Measurements from ENCODE around the gene TBCEL.
"Not testable (repeated sequence)": the region's sequence is repeated elsewhere in the genome, so short reads cannot be mapped to it uniquely, and the experiment has no call there.

TBCEL gene

GRCh38 chr11:121023848-121024751 is at the start of gene TBCEL:
Gene TBCEL, plus strand, starts transcription at chr11:121024102. Its CDS starts 21,589 bp downstream, at chr11:121045691.
- DNase-seq = peak; percentile 81

GRCh38 chr11:120974466-120974865 is 49.4 kb upstream of the TBCEL start:
- no peak for DNase-seq

- no peak for DNase-seq
These were observed 48.9 kb upstream of the TBCEL start for GRCh38 chr11:120974965-120975364.

GRCh38 chr11:120977266-120978137 is 46.4 kb upstream of the TBCEL start:
- no peak for DNase-seq

GRCh38 chr11:120978701-120979100 is 45.2 kb upstream of the TBCEL start:
- DNase-seq = no peak

GRCh38 chr11:120985718-120986569 is 38.0 kb upstream of the TBCEL start:
- DNase-seq = peak; percentile 21

- DNase-seq = no peak
These were observed 35.3 kb upstream of the TBCEL start for GRCh38 chr11:120988603-120989002.

GRCh38 chr11:120991830-120992686 is 31.8 kb upstream of the TBCEL start:
- DNase-seq = no peak

GRCh38 chr11:120994091-120994859 is 29.6 kb upstream of the TBCEL start:
- no peak for DNase-seq

GRCh38 chr11:120995184-120995583 is 28.7 kb upstream of the TBCEL start:
- DNase-seq = no peak

GRCh38 chr11:120996973-120997372 is 26.9 kb upstream of the TBCEL start:
- DNase-seq = no peak

- DNase-seq = no peak
These were observed 25.3 kb upstream of the TBCEL start for GRCh38 chr11:120998581-120998980.

- DNase-seq = no peak
These were observed 19.6 kb upstream of the TBCEL start for GRCh38 chr11:121004206-121004840.

- no peak for DNase-seq
These were observed 17.0 kb upstream of the TBCEL start for GRCh38 chr11:121006922-121007321.

GRCh38 chr11:121008551-121008950 is 15.4 kb upstream of the TBCEL start:
- no peak for DNase-seq

GRCh38 chr11:121012091-121012490 is 11.8 kb upstream of the TBCEL start:
- DNase-seq = no peak

- no peak for DNase-seq
These were observed 5.2 kb upstream of the TBCEL start for GRCh38 chr11:121018746-121019145.

- not testable (repeated sequence) for DNase-seq
These were observed 2.2 kb upstream of the TBCEL start for GRCh38 chr11:121021718-121022117.

- no peak for DNase-seq
These were observed 1.1 kb downstream of the TBCEL start for GRCh38 chr11:121024989-121025388.

- DNase-seq = no peak
These were observed 5.3 kb downstream of the TBCEL start for GRCh38 chr11:121029153-121029552.
